Activated CD4-positive, CD25-positive, alpha-beta regulatory T cell treated with anti-CD3 and anti-CD28 coated beads, Interleukin-2, amount 50 U/mL, for 24 hours (primary cell): ENCODE results near the gene ITGAE.
"Not testable (repeated sequence)": the region's sequence is repeated elsewhere in the genome, so short reads cannot be mapped to it uniquely, and the experiment has no call there.

Experiments used
- ATAC-seq, 2 donors: fragments of 150-1000 bp; cut with Tn5 transposase; one replicate each; pipeline ENCODE4 v1.10.0; 2021; ENCODE audit warnings: mild to moderate bottlenecking in 1 of 2, moderate library complexity in 1 of 2

The ITGAE gene

DNA sequence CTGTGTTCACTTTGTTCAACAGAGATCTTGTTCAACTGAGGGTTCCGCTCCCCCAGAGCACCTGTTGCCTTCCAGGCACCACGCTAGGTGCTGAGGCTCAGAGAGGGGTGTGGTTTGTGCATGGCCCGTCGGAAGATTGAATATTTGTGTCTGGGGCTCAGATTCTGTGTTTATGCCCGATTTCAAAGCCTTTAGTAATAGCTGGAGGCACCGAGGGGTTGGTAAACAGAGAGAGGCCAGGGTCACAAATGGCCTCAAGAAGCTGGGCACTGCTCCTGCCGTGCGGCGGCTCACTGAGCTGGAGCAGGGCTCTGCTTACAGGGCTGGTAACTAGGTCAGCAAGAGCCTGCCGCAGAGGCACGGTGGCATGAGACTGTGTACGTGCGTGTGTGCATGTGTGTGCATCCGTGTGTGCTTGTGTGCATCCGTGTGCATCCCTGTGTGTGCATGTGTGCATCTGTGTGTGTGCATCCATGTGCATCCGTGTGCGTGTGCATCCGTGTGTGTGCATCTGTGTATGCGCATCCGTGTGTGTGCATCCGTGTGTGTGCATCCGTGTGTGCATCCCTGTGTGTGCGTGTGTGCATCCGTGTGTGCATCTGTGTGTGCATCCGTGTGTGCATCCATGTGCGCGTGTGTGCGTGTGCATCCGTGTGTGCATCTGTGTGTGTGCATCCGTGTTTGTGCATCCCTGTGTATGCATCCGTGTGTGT, 5.4 kb downstream of the ITGAE start:
- ATAC-seq = peak; percentile 0 to 1

DNA sequence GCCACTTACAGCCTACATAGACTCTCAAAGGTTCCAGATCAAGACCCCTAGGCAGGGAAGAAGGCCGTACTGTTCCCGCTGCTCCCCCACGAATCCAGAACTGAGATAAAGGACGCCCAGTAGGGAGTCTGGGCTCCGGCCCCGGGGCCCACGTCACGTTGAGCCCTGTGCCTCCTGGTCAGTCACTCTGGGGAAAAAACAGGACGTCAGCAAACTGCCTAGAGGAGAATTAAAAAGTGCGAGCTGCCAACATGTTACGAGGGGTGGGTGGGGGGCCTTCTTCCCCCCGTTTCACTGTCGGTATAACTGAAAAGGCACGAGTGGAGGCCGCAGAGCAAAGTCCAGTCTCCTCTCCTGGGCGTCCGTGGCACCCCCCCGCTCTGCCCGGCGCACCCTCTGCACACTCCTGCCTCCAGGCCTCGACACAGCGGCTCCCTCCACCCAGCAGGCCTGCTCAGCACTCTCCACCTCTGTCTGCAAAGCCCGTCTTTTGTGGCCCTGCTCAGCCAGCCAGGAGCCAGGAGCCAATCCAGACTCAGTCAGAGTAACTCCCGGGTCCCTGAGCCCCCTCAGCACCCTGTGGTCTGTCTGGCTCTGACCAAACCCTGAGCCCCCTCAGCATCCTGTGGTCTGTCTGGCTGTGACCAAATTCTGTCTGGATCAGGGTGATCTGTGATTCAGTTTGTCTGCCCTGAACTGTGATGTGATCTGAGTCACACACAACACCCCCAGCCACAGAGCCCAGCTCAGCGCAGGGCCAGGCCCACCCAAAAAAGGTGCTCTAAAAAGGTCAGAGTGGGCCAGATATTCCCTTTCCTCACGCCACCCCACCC, 6.2 kb downstream of the ITGAE start:
- peak; percentile 64 for ATAC-seq

DNA sequence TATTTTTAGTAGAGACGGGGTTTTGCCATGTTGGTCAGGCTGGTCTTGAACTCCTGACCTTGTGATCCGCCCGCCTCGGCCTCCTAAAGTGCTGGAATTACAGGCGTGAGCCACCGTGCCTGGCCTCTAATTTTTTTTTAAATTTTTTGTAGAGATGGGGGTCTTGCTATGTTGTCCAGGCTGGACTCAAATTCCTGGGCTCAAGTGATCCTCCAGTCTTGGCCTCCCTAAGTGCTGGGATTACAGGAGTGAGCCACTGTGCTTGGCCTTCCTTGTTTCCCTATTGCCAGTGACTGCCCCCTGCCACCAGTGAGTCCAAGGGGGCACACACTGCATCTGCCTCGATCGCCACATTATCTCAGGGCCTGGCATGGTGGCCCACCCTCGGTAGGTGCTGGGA, 6.8 kb downstream of the ITGAE start:
- not testable (repeated sequence) for ATAC-seq

DNA sequence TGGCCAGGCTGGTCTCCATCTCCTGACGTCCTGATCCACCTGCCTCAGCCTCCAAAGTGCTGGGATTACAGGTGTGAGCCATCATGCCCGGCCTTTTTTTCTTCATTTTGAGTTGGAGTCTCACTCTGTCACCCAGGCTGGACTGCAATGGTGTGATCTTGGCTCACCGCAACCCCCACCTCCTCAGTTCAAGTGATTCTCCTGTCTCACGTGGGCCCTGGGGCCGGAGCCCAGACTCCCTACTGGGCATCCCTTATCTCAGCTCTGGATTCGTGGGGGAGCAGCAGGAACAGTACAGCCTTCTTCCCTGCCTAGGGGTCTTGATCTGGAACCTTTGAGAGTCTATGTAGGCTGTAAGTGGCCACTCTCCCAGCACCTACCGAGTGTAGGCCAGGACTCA, 7.7 kb downstream of the ITGAE start:
- ATAC-seq = not testable (repeated sequence)

DNA sequence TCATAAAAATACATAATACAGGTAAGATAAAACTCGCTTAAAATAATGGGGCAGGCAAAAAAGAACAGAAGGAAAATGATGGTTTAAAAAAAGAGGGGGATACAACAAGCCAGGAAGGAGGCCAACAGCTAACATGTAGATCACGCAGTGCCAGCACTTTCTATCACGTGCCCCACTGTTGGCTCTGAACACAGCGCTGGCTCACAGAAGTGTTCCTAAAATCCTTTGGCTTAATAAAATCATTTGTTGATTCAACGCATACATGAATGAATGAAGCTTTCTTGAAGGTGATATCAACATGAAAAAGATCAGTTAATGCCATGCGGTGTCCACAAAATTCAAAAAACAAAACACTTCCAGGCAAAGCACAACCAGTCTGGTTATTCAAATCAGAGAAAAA, 8.5 kb downstream of the ITGAE start:
- no peak for ATAC-seq

DNA sequence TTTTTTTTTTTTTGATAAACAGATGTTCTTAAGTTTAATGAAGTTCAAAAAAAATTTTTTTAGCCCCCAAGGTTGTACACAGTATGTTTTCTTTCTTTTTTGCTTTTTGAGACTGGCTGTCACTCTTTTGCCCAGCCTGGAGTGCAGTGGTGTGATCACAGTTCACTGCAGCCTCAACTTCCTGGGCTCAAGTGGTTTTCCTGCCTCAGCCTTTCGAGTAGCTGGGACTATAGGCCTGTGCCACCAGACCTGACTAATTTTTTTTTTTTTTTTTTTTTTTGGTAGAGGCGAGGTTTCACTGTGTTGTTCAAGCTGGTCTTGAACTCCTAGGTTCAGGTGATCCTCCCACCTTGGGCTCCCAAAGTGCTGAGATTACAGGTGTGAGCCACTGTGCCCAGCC, 12.8 kb downstream of the ITGAE start:
- no peak for ATAC-seq

DNA sequence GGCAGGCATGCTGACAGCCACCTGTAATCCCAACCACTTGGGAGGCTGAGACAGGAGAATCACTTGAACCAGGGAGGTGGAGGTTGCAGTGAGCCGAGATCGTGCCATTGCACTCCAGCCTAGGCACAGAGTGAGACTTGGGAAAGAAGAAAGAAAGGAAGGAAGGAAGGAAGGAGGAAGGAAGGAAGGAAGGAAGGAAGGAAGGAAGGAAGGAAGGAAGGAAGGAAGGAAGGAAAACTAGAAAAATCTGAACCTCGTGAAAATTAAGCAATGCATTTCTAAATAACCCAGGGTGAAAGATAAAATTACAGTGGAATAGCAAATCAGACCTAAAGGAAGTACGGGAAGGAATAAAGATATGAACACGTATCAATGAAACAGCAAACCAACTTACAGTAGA, 15.7 kb downstream of the ITGAE start:
- ATAC-seq = not testable (repeated sequence)

DNA sequence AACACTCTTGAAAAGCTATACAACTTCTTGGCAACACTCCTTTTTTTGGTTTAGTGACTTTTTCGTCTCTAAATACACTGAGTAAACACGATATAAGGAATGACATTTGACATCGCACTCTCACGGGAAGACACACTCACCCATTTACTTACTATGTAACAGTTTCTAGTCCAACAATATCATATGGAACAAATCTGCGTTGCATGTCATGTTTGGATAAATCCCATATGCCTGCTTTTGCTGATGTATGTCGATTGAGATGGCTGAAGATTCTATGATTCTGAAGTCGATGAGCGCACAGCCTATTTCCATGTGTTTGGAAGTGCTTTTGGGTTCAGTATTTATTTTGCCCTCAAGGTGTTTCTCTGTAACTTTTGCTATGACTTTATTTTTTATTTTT, 18.2 kb downstream of the ITGAE start:
- no peak for ATAC-seq

DNA sequence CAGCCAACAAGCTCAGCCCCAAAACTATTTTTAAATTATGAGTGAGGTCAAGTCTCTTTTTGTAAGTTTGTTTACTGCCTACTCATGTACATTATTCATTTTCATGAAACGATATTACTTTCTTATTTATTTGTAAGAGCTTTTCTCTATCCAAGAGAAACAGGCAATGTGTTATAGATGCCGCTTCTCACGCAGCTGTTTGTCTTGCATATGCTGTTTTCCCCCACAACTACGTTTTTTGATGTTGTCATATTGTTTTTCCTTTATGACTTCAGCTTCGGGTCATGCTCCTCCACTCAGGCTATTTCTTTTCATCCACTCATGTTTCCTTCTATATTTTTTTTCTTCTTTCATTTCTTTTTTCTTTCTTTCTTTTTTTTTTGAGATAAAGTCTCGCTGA, 20.0 kb downstream of the ITGAE start:
- no peak for ATAC-seq

DNA sequence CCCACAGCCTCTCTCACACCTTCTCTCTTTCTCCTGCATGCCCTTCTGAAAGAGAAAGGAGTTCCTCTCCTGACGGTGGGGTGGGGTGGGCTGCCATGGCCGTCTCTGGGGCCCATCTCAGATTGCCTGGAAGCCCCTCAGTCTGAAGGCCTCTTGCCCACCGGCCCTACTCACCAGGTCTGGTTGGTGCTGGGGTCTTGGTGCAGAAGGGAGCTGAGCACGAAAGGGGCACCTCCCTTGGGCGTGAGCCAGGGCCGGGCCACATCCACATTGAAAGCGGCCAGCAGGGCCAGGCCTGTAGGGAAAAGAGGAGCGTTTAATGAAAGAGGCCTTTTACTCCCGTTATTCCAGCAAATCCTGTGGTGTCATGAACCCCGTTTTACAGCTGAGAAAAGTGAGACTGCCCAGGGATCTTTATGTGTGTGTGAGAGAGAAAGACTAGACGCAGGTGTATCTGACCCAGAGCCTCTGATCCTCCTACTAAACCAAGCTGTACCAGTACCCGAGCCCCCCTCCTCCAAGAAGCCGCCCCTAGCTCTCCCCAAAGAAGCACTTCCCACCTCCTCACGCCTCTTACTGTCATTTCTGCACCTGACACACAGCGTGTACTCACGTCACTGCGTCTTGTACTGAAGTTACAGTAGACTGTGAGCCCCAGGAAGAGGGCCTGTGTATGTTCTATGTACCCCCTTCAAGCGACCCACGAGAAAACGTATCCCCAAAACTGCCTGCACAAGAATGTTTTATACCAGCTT, 23.4 kb downstream of the ITGAE start:
- ATAC-seq = no peak

DNA sequence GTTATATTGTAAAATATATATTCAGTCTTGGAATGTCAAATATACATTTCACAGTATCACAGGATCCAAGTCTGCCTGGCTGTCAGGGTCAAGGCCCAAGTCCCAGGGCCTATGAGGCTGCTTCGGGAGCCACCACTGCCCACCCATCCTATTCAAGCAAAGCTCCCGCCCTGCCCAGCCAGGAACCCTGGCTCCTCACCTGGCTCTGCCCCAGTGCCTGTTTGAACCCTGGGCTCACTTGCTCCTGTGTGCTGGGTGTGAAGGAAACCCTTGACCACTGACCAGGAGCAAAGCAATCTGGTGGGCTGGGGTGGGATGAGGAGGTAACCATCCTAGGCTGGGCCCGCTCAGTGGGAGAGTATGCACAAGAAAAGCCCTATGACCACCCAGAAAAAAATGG, 27.0 kb downstream of the ITGAE start:
- no peak for ATAC-seq

DNA sequence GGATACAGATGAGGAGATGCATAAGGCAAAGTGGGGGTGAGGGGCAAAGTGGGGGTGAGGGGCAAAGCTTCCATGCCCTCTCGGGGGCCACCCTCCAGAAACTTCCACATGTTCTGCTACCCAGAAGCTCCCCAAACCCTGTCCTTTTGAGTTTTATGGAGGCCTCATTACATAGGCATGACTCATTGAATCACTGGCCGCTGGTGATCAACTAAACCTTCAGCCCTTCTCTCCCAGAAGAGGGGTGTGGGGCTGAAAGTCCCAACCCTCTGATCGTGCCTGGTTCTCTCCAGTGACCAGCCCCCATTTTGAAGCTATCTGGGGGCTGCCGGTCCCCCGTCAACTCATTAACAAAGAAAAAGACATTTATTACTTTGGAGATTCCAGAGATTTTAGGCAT, 27.5 kb downstream of the ITGAE start:
- ATAC-seq = no peak

DNA sequence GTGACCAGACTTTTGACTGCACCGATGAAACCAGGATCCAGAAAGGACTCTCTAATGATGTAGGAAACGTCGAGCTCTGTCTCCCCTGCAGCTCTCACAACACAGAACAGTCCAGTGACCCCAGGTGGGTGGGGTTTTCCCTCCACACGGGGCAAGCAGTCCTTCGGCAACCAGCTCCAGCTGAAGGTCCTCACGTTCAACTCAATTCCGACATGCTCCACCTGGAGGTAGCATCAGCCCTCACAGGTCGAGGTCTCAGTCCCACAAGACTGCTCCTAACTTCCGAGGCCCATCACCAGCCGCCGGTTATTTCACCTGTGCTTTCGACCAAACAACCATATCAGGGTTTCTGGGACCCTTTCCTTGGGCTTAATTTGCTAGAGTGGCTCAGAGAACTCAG, 28.2 kb downstream of the ITGAE start:
- ATAC-seq = no peak

DNA sequence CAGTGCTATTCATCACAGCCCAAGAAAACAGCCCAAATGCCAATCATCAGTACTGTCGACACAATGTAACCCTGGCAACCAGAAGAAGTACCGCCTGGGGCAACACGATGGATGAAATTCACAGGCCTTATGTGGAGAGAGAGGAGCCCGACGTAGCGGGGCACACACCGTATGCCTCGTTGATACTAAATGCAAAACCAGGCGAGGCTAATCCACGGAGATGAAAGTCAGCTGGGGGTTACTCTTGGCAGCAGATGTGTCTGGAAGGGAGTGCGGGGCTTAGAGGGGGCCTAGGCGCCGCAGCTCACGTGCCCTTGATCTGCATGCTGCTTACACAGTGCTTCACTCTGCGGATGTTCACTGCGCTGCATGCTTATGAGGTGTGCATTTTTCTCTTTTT, 29.8 kb downstream of the ITGAE start:
- ATAC-seq = peak in 1 of 2 donors; percentile 57

DNA sequence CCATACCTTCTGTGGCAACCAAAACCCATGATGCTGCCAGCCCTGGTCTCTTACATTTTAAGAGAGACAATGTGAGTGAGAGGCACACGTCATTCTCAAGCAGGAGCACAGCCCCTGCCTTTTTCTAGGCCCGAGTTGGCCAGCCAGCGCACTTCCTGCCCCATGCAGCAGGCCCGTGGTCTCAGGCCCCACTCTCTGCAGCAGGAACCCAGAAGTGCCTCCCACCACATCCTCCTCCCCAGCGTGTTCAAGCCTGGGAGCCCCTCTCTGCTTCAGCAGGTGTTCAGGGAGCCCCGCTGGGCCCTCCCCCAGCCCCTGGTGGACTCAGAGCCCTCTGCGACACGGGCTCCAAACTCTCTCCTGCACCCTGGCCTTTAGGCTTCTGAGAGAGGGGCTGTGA, 30.5 kb downstream of the ITGAE start:
- peak; percentile 15 to 45 for ATAC-seq

DNA sequence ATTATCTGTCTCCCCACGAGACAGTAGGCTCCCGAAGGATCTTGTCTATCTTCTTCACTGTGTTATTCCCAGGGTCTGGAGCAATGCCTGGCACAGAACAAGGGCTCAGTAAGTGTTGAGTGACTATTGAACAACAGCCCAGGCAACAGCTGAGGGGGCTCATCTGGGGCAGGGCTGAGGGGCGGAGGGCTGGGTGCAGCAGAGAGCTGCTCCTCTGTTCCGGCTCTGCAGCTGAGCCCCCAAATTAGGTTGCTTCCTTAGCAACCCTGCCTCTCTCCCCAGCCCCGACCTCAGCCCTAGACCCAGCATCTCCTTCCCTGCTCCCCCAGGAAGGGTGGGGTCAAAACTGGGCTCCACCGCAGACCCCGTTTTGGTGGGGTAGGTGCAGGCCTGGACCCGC, 32.2 kb downstream of the ITGAE start:
- no peak for ATAC-seq

DNA sequence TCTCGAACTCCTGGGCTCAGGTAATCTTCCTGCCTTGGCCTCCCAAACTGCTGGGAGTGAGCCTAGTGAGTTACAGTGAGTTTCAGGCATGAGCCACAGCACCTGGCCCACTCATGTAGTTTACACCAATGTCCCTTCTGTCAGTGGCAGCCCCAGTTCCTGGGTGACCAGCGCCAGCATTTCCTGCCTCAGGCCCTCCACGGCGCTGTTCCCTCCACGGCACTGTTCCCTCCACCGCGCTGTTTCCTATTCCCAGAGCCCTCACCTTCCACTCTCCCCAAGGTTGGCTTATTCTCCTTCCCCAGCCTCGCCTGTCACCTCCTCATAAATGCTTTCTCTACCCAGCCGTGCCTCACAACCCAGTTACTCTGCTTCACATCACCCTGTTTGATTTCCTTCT, 32.6 kb downstream of the ITGAE start:
- no peak for ATAC-seq

DNA sequence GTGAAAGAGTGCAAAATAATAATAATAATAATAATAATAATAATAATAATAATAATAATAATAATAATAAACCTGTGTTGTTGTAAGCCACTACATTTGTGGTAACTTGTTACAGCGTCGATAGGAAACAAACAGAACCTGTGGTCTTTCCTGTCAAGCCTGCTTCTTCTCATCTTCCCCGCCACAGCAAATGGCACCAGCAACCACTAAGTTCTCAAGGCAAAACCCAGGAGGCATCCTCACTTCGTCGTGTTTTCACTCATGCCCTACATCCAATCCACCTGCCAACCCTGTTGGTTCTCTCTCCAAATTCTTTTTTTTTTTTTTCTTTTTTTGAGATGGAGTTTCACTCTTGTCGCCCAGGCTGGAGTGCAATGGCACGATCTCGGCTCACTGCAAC, 34.2 kb downstream of the ITGAE start:
- ATAC-seq = no peak

DNA sequence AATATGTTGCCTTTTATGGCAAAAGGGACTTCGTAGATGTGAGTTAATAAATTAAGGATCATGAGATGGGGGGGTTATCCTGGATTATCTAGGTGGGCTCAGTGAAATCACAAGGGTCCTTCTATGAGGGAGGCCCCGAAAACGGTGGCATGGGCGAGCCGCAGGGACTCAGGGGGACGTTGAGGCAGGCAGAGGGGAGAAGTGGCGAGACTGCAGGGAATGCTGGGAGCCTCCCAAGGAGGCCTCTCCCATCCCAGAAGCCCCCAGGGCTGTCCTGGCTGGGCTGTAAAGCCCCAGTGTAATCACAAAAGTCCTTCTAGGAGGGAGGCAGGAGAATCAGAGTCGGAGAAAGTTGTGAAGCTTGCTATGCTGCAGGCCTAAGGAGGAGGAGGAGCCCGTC, 35.0 kb downstream of the ITGAE start:
- ATAC-seq = no peak

DNA sequence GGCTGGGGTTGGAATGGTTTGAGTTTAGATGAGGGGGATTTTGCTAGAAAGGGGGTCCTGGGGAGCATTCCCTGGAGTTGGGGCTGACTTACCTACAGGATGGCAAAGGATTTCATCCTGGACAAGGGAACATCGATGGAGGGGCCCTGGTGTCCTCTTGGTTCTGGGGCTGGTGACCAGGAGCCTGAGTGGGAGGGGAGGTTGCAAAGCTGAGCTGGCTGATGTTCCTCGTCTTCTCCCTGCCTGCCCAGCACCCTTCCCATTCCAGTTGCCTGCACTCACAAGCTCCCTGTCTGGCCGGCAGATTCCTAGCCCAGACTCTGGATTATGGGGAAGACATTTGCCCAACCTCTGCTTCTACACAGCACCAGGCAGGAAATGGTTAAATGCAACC, 37.2 kb downstream of the ITGAE start:
- ATAC-seq = no peak

DNA sequence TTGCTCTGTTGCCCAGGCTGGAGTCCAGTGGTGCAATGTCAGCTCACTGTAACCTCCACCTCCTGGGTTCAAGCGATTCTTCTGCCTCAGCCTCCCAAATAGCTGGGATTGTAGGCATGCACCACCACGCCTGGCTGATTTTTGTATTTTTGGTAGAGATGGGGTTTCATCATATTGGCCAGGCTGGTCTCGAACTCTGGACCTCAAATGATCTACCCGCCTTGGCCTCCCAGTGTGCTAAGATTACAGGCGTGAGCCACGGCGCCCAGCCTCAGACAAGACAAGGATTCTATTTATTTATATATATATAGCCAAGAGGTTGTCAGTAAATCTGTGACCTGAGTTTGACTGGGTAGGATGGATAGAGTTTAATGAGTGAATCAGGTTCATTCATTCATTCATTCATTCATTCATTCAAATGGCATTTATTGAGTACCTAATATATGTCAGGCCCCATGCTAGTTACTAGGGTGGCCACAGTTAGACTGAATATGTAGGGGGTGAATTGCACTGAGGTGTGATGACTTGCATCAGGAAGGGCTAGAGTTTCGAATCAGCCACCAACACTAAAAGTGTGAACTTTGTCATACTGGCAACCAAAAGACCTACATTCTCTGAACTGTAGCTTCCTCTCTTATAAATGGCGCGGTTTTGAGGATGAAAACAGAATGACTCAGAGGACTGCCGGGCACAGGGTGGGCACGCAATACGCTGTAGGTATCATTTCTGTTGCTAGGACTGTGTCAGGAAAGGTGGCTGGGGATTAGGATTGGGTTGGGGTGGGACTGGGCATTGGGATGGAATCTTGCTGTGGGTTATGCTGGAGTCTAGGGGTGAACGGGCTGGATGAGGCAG, 37.8 kb downstream of the ITGAE start:
- ATAC-seq = peak; percentile 65 to 67

DNA sequence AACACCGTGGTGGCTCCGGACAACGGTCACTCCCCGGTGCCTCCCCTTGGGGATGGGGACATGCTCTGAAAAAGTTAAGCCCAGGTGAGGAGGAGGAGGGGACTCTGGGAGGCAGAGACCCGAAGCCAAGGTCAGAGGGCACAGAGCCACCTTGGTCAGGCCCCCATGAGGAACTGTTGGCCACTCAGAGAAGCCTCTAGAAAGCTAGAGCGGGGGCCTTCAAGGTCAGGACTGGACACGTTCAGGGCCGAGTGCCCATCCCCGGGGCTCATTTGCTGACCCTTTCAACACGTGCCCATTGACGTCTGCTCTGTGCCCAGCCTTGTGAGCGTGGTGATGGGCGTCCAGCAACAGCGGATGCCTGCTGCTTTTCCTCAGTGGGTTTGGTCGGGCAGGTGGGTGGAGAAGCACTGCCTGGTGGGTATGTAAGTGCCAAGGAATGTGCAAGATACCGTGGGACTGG, 39.0 kb downstream of the ITGAE start:
- ATAC-seq = no peak
